Sigmoid colon (tissue), 4 donors: ENCODE results near the gene CYLC2.

Experiments used
- POLR2A ChIP-seq, 2 donors: fragments of 450-650 bp; IDR thresholded peaks; one replicate each; pipeline ENCODE4 v1.6.1; 2016; ENCODE audit warnings: antibody characterized with exemption in 2 of 2, mild to moderate bottlenecking in 2 of 2, moderate library complexity in 2 of 2
- POLR2AphosphoS5 ChIP-seq, 4 donors: sonication (generic); formaldehyde crosslinking; IDR thresholded peaks; one replicate each; pipeline ENCODE4 v1.6.1; 2017; ENCODE audit warnings: antibody characterized with exemption in 4 of 4
- TF ChIP-seq, protein P1 (sequence below), 4 experiments: fragments of 450-650 bp in 3 of 4; fragments of 200-600 bp in 1 of 4; IDR thresholded peaks; one replicate each; pipeline ENCODE4 v1.5.1; 2016 to 2019; ENCODE audit warnings: antibody characterized with exemption in 4 of 4, mild to moderate bottlenecking in 3 of 4, moderate library complexity in 2 of 4

GRCh38 chr9:102975251-102975650 is 19.9 kb upstream of the CYLC2 start:
- TF ChIP-seq, protein P1, sequence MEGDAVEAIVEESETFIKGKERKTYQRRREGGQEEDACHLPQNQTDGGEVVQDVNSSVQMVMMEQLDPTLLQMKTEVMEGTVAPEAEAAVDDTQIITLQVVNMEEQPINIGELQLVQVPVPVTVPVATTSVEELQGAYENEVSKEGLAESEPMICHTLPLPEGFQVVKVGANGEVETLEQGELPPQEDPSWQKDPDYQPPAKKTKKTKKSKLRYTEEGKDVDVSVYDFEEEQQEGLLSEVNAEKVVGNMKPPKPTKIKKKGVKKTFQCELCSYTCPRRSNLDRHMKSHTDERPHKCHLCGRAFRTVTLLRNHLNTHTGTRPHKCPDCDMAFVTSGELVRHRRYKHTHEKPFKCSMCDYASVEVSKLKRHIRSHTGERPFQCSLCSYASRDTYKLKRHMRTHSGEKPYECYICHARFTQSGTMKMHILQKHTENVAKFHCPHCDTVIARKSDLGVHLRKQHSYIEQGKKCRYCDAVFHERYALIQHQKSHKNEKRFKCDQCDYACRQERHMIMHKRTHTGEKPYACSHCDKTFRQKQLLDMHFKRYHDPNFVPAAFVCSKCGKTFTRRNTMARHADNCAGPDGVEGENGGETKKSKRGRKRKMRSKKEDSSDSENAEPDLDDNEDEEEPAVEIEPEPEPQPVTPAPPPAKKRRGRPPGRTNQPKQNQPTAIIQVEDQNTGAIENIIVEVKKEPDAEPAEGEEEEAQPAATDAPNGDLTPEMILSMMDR (IDR thresholded peaks at IDR 0.05), result no peak
- TF ChIP-seq POLR2A (IDR thresholded peaks at IDR 0.05) (no peak), POLR2AphosphoS5 (IDR thresholded peaks at IDR 0.05) (no peak)
